Mucosa of descending colon (tissue), 3 donors: Measurements from ENCODE around the gene SPATA25. TPM values are rescaled to one million over a fixed set of nuclear protein-coding genes. Genes with fewer than 3 reads are reported as not detected.
A peak's percentile ranks its signal among the peaks of the same experiment; 100 is the strongest.

Experiments
- ATAC-seq: fragments of 200-7000 bp; cut with Tn5 transposase; one replicate; pipeline ENCODE4 v1.9.1; 2020; ENCODE audit warnings: mild to moderate bottlenecking, moderate library complexity
- DNase-seq, 3 donors: peaks; one replicate each; pipeline ENCODE4 v3.0.0-alpha.2; 2020
- H3K36me3 ChIP-seq: fragments of 200-600 bp; one replicate; pipeline ENCODE4 v1.8.0; 2021; ENCODE audit warnings: low read depth, mild to moderate bottlenecking
- H3K4me1 ChIP-seq: fragments of 200-600 bp; one replicate; pipeline ENCODE4 v1.8.0; 2021; ENCODE audit warnings: low read depth, mild to moderate bottlenecking
- H3K4me3 ChIP-seq: fragments of 200-600 bp; one replicate; pipeline ENCODE4 v1.8.0; 2021; ENCODE audit warnings: mild to moderate bottlenecking
- H3K9me3 ChIP-seq: fragments of 200-600 bp; one replicate; pipeline ENCODE4 v1.8.0; 2021; ENCODE audit warnings: mild to moderate bottlenecking
- intact Hi-C, 2 donors: fragments of 100-400 bp; cut with DNase I in 1 of 2; cut with micrococcal nuclease in 1 of 2; formaldehyde crosslinking; loops; one replicate each; pipeline versions ENCODE4 v1.11.0 to v1.11.1; 2022; cut with DNase I, micrococcal nuclease
- total RNA-seq, 3 donors: library from RNA; stranded (reverse); fragmentation: NEBNext Ultra II Directional in 2 of 3; extraction: Animal tissue kit (Norgen Biotek cat#: 25700) in 2 of 3; gene quantifications; one replicate each; pipeline versions ENCODE4 v1.2.1 to v1.2.4, GENCODE V29; 2021 to 2023
- TF ChIP-seq, protein P1 (sequence below): fragments of 200-600 bp; IDR thresholded peaks from one replicate; pipeline ENCODE4 v1.8.0; 2022; ENCODE audit warnings: antibody characterized with exemption, mild to moderate bottlenecking
- donor health status: DM: no; HTN: no; CAD: no; lungs with moderate emphysema.
- donor health status: DM: no; HTN: no; CAD: no.
- donor health status: DM: no; HTN: yes; CAD: no.

Gene SPATA25
- total RNA-seq, 3 donors from 2014 or later = 3.9 to 6.0 (median 4.1) TPM

DNA sequence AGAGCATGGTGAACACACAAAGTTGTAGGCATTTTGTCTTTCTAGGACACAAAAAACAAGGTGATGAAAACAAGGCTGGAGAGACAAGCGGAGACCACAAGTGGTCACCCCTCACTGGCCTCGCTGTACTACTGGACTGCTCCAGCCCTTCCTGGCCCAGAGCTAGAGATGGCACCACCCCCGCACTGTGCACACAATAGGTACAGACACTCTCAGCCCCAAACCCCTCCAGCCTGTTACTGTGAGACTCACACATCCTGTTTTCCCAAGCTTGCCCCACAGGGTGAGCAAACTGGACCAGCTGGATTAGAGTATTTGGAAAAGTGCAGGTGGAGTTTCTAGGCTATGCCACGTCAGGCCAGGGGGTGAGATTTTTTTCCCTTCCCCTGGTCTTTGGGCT is 14.8 kb downstream of the SPATA25 start:
- DNase-seq (no peak), ATAC-seq (no peak)
- no peak overlapping the region for H3K4me3 ChIP-seq
- H3K4me1 ChIP-seq = peaks cover under 1% of the 10 kb centered on the region
- H3K9me3 ChIP-seq = no peaks in the 10 kb centered on the region
- intact Hi-C loops = no loop called here
- H3K36me3 ChIP-seq = no peaks in the 10 kb centered on the region
- TF ChIP-seq, protein P1, sequence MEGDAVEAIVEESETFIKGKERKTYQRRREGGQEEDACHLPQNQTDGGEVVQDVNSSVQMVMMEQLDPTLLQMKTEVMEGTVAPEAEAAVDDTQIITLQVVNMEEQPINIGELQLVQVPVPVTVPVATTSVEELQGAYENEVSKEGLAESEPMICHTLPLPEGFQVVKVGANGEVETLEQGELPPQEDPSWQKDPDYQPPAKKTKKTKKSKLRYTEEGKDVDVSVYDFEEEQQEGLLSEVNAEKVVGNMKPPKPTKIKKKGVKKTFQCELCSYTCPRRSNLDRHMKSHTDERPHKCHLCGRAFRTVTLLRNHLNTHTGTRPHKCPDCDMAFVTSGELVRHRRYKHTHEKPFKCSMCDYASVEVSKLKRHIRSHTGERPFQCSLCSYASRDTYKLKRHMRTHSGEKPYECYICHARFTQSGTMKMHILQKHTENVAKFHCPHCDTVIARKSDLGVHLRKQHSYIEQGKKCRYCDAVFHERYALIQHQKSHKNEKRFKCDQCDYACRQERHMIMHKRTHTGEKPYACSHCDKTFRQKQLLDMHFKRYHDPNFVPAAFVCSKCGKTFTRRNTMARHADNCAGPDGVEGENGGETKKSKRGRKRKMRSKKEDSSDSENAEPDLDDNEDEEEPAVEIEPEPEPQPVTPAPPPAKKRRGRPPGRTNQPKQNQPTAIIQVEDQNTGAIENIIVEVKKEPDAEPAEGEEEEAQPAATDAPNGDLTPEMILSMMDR = no peak

DNA sequence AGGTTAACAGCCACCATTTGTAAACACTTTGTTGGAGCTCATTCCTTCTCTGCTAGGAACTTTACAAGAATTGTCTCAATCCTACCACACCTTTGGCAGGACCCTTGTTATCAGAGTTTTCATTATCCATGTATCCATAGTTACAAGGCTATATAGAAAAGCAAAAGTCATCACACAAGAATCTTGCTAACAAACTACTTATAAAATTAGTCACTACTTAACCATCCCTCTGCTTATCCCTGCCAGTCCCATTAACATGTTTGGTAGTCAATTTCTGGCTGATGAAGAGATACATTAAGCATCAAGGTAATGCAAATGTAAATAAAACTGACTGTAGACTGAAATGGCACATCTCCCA is 19.6 kb downstream of the SPATA25 start:
- intact Hi-C loops = no loop called here
- TF ChIP-seq, protein P1 = no peak
- no peaks in the 10 kb centered on the region for H3K9me3 ChIP-seq
- DNase-seq (no peak), ATAC-seq (peak; percentile 76)
- no peaks in the 10 kb centered on the region for H3K36me3 ChIP-seq
- peaks cover 11% of the 10 kb centered on the region for H3K4me1 ChIP-seq
- H3K4me3 ChIP-seq = no peak overlapping the region

DNA sequence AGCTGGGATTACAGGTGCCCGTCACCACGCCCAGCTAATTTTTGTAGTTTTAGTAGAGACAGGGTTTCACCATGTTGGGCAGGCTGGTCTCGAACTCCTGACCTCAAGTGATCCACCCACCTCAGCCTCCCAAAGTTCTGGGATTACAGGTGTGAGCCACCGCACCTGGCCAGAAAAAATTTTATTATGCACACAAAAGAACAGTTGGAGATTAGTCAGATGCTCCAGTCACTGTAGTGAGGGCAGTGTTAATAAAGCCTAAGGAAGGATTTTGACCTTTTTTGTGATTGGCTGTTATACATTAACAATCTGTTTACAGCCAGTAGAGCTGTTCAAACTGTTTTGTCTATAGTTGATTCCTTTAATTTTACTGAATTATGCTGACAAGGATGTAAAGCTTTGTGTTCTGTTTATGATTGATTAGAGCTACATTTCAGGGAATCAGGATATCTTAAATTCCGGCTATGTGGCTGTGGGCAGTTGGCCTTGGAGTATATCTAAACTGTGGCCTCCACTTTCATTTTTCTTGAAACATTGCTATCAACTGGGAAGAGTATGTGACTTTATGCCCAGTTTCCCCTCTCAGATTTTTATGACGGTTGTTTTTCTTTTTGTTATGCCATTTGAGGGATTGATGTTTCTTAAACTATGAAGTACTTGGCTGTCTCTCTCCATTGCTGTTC is 20.1 kb downstream of the SPATA25 start:
- ATAC-seq (peak; percentile 89), DNase-seq (no peak)
- Histone ChIP-seq H3K4me1 (peaks cover 14% of the 10 kb centered on the region), H3K4me3 (no peak overlapping the region), H3K36me3 (no peaks in the 10 kb centered on the region), H3K9me3 (no peaks in the 10 kb centered on the region)
- intact Hi-C loops = no loop called here
- TF ChIP-seq, protein P1 = no peak

DNA sequence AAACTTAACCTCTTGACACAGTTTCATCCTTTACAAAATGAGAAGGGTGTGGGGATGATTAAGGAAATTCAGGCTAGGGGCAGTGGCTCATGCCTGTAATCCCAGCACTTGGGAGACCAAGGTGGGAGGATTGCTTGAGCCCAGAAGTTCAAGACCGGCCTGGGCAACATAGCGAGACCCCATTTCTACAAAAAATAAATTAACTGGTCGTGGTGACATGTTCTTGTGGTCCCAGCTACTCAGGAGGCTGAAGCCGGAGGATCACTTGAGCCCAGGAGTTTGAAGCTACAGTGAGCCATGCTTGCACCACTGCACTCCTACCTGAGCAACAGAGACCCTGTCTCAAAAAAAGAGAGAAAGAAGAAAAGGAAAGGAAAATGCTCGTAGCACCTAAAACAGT is 21.0 kb downstream of the SPATA25 start:
- H3K4me3 ChIP-seq = no peak overlapping the region
- H3K9me3 ChIP-seq = no peaks in the 10 kb centered on the region
- ATAC-seq (no peak), DNase-seq (no peak)
- TF ChIP-seq, protein P1 = no peak
- peaks cover 21% of the 10 kb centered on the region for H3K4me1 ChIP-seq
- no peaks in the 10 kb centered on the region for H3K36me3 ChIP-seq
- intact Hi-C loops = no loop called here

DNA sequence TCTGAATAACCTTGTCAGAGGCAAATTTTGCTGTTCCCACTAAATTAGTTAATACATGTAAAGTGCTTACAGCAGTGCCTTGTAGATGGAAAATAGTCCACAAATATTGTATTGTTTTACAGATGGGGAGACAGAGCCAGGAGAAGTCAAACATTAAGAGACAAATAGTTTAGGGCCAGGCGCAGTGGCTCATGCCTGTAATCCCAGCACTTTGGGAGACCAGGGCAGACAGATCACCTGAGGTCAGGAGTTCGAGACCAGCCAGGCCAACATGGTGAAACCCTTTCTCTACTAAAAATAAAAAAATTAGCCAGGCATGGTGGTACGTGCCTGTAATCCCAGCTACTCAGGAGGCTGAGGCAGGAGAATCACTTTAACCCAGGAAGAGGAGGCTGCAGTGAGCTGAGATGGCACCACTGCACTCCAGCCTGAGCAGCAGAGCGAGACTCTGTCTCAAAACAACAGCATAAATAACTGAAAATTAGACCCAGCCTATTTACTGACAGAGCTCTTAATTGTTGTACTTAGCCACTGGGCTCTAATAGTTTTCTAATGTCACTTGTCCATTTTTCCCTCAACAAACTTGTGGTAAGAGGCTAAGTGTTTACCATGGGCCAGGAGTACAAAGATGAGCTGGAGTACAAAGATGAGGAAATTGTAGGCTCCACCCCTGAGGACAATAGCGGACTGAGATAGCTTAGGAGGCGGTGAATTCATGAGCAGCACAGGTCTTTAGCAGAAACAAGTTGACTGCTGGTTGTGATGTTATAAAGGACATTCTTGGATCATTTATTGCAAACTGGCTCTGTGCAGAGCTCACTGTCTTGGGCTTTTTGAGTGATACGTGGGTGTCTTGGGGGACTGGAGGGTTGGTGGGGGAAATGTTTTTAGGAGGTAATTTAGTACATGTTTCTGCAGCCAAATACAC is 23.6 kb downstream of the SPATA25 start:
- H3K4me3 ChIP-seq = no peak overlapping the region
- no peaks in the 10 kb centered on the region for H3K9me3 ChIP-seq
- TF ChIP-seq, protein P1 = no peak
- peaks cover 29% of the 10 kb centered on the region for H3K4me1 ChIP-seq
- ATAC-seq (peak; percentile 62), DNase-seq (peak in 1 of 3 donors; percentile 51)
- H3K36me3 ChIP-seq = no peaks in the 10 kb centered on the region
- intact Hi-C loops = no loop called here
